ENCODE results near the gene SCUBE3.

SCUBE3 gene

DNA sequence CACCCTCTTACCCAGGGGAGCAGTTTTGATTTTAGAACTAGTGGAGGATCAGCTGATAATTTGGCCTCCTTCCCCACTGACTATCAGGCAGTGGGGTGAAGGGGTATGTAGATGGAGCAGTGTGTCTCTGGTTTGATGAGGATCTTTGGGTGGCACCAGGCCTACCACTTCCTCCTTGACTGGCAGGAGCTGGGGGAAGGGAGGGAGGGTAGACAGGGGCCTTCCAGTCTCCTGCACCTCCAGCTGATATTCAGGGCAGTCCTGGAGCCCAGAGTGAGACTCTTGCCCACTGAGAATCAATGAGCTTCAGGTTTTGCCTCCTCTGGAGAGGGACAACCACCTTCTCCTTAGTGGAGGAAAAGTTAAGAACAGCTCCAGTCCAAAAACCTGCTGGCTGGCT is 87.1 kb downstream of the SCUBE3 start:
- no peak for ATAC-seq
- Mint-ChIP-seq H3K4me1 (peaks cover 67% of the 10 kb centered on the region), H3K27ac (peak overlapping the region; percentile 95), H3K4me3 (peak overlapping the region; percentile 73), H3K36me3 (peaks cover 15% of the 10 kb centered on the region), H3K27me3 (no peaks in the 10 kb centered on the region), H3K9me3 (no peaks in the 10 kb centered on the region)
